Pericardium fibroblast (primary cell): ENCODE measurements around the gene RFT1. TPM values are rescaled to one million over a fixed set of nuclear protein-coding genes. Genes with fewer than 3 reads are reported as not detected.

Source experiments
- total RNA-seq: library from RNA; depleted of rRNA; stranded (reverse); fragments of >200 nt; gene quantifications from 2 replicates; pipeline ENCODE4 v1.2.3, GENCODE V29; 2015

Gene RFT1, protein sequence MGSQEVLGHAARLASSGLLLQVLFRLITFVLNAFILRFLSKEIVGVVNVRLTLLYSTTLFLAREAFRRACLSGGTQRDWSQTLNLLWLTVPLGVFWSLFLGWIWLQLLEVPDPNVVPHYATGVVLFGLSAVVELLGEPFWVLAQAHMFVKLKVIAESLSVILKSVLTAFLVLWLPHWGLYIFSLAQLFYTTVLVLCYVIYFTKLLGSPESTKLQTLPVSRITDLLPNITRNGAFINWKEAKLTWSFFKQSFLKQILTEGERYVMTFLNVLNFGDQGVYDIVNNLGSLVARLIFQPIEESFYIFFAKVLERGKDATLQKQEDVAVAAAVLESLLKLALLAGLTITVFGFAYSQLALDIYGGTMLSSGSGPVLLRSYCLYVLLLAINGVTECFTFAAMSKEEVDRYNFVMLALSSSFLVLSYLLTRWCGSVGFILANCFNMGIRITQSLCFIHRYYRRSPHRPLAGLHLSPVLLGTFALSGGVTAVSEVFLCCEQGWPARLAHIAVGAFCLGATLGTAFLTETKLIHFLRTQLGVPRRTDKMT
- 9.3 and 15.4 TPM in 2 replicates for total RNA-seq

GRCh38 chr3:53130179-53131061, at the start of gene RFT1:
Gene RFT1, minus strand, starts transcription at chr3:53130435. Its CDS starts 35 bp downstream, at chr3:53130400.

GRCh38 chr3:53160660-53161449, 30.6 kb upstream of the RFT1 start, which contains the start of gene PRKCD:
Gene PRKCD, plus strand, starts transcription at chr3:53161209. Its CDS starts 17,214 bp downstream, at chr3:53178423.

DNA sequence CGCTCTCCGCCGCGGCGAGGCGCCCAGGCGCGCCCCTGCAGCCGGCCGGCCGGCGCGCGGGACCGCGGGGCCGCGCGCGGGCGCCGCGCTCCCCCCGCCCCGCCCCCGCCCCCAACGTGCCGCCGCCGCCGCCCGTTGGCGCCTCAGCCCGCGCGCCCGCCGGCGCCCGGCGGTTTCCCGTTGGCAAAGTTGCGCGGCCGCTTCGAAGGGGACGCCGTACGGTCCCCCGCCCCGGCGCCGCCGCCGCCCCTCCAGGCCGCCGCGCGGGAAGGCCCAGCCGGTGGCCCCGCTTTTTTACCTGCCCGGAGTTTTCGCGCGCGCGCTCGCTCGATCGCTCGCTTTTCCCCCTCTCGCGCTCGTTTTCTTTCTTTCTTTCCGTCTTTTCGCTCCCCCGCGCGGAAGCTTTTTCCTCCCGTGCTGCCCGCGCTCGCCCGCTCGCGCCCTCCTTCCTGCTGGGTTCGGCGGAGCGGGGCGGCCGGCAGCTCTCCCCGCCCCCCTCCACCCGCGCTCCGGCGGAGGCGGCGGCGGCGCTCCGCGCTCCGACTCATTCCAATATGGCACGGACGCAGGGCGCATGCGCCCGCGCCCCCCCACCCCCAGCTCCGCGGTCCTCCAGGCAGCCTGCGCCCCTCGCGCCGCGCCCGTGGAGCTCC, 84.6 kb downstream of the RFT1 start, which contains the start of gene SFMBT1:
TSS of gene SFMBT1 (minus strand) at position 556 of the 653 bp plus-strand sequence. CDS start 76,945 bp downstream, outside the sequence.

Other genes starting within 250 kb of the RFT1 start
- 12.6 and 13.0 TPM in 2 replicates for gene STIMATE, start 232.9 kb downstream of the RFT1 start, total RNA-seq
- gene SFMBT1, start 84.4 kb downstream of the RFT1 start, total RNA-seq = 1.9 and 3.3 TPM in 2 replicates
- 1.4 and 3.7 TPM in 2 replicates for gene PRKCD, start 30.8 kb upstream of the RFT1 start, total RNA-seq
- 594 and 669 TPM in 2 replicates for gene TKT, start 125.6 kb upstream of the RFT1 start, total RNA-seq
- gene DCP1A, start 217.1 kb upstream of the RFT1 start, total RNA-seq = 8.3 and 8.7 TPM in 2 replicates